Measurements from ENCODE around the gene ATF7. TPM values are rescaled to one million over a fixed set of nuclear protein-coding genes. Genes with fewer than 3 reads are reported as not detected.
A peak's percentile ranks its signal among the peaks of the same experiment; 100 is the strongest.

Gene ATF7
- total and polyA plus RNA-seq, 4 donors = 16.8 to 43.3 (median 31.7) TPM

DNA sequence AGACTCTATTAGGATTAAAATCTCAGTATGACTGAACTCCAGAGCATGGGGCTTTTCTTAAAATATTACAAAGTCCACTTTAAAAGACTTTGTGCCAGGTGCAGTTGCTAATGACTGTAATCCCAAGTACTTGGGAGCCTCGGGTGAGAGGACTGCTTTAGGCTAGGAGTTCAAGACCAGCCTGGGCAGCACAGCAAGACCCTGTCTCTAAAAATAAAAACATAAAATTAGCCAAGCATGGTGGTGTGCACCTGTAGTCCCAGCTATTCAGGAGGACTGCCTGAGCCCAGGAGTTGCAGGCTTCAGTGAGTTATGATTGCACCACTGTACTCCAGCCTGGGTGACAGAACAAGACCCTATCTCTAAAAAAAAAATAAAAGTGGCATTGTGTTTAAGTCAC lies 33.2 kb downstream of the ATF7 start:
- ATAC-seq (ENCODE audit: insufficient read depth, low FRiP score) (no peak), DNase-seq (no peak)
- WGBS, 2 donors = 87 to 96% methylated on average over 1 of the region's 1 CpG
- H3K27ac ChIP-seq (ENCODE audit: low read depth in 1 of 2, low read length in 1 of 2) = no peak overlapping the region
- TF ChIP-seq, protein P1, sequence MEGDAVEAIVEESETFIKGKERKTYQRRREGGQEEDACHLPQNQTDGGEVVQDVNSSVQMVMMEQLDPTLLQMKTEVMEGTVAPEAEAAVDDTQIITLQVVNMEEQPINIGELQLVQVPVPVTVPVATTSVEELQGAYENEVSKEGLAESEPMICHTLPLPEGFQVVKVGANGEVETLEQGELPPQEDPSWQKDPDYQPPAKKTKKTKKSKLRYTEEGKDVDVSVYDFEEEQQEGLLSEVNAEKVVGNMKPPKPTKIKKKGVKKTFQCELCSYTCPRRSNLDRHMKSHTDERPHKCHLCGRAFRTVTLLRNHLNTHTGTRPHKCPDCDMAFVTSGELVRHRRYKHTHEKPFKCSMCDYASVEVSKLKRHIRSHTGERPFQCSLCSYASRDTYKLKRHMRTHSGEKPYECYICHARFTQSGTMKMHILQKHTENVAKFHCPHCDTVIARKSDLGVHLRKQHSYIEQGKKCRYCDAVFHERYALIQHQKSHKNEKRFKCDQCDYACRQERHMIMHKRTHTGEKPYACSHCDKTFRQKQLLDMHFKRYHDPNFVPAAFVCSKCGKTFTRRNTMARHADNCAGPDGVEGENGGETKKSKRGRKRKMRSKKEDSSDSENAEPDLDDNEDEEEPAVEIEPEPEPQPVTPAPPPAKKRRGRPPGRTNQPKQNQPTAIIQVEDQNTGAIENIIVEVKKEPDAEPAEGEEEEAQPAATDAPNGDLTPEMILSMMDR (IDR thresholded peaks at IDR 0.05; ENCODE audit: control extremely low read depth, extremely low read depth) = no peak
- no peak overlapping the region for H3K9ac ChIP-seq (ENCODE audit: insufficient read depth in 1 of 2, low read length in 2 of 2)
- H3K9me3 ChIP-seq (ENCODE audit: control insufficient read depth in 4 of 4, insufficient read depth in 3 of 4, low read length in 3 of 4) = no peaks in the 10 kb centered on the region
- H3K27me3 ChIP-seq (ENCODE audit: control insufficient read depth in 3 of 3, insufficient read depth in 3 of 3, low read length in 2 of 3) = no peaks in the 10 kb centered on the region
- no peak overlapping the region for H3K4me3 ChIP-seq
- H3K4me1 ChIP-seq (ENCODE audit: control insufficient read depth in 5 of 5, insufficient read depth in 5 of 5, low read length in 5 of 5) = peaks cover 0 to 51% (median 9%) of the 10 kb centered on the region in 5 donors
- H3K36me3 ChIP-seq (ENCODE audit: control insufficient read depth in 4 of 4, insufficient read depth in 4 of 4, low read length in 4 of 4) = no peaks in the 10 kb centered on the region

DNA sequence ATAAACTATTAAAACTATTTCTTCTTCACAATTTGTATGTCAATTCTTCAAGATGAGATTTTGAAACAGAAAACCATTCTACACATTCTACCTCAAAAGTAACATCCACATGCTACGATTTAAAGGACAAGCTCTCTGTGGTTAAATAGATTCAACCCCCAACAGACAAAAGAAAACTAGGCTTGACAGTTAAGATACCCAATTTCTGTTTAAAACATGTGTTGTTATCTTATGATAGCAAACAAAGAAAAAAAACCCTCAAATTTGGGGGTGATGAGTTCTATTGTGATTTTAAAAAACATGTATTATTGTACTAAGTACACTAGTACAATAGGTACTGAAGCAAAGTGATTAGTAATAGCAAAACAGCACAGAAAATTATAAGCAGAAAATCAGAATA lies 33.8 kb downstream of the ATF7 start:
- WGBS, 2 donors = 89 to 93% methylated on average over 1 of the region's 1 CpG
- no peaks in the 10 kb centered on the region for H3K9me3 ChIP-seq (ENCODE audit: control insufficient read depth in 4 of 4, insufficient read depth in 3 of 4, low read length in 3 of 4)
- no peak overlapping the region for H3K9ac ChIP-seq (ENCODE audit: insufficient read depth in 1 of 2, low read length in 2 of 2)
- peaks cover 0 to 51% (median 9%) of the 10 kb centered on the region in 5 donors for H3K4me1 ChIP-seq (ENCODE audit: control insufficient read depth in 5 of 5, insufficient read depth in 5 of 5, low read length in 5 of 5)
- H3K27ac ChIP-seq (ENCODE audit: low read depth in 1 of 2, low read length in 1 of 2) = peak overlapping the region in 1 of 2 donors; percentile 21
- H3K27me3 ChIP-seq (ENCODE audit: control insufficient read depth in 3 of 3, insufficient read depth in 3 of 3, low read length in 2 of 3) = no peaks in the 10 kb centered on the region
- TF ChIP-seq, protein P1 (IDR thresholded peaks at IDR 0.05; ENCODE audit: control extremely low read depth, extremely low read depth) = no peak
- DNase-seq = no peak
- no peak overlapping the region for H3K4me3 ChIP-seq
- ATAC-seq (ENCODE audit: insufficient read depth, low FRiP score) = no peak
- H3K36me3 ChIP-seq (ENCODE audit: control insufficient read depth in 4 of 4, insufficient read depth in 4 of 4, low read length in 4 of 4) = no peaks in the 10 kb centered on the region

DNA sequence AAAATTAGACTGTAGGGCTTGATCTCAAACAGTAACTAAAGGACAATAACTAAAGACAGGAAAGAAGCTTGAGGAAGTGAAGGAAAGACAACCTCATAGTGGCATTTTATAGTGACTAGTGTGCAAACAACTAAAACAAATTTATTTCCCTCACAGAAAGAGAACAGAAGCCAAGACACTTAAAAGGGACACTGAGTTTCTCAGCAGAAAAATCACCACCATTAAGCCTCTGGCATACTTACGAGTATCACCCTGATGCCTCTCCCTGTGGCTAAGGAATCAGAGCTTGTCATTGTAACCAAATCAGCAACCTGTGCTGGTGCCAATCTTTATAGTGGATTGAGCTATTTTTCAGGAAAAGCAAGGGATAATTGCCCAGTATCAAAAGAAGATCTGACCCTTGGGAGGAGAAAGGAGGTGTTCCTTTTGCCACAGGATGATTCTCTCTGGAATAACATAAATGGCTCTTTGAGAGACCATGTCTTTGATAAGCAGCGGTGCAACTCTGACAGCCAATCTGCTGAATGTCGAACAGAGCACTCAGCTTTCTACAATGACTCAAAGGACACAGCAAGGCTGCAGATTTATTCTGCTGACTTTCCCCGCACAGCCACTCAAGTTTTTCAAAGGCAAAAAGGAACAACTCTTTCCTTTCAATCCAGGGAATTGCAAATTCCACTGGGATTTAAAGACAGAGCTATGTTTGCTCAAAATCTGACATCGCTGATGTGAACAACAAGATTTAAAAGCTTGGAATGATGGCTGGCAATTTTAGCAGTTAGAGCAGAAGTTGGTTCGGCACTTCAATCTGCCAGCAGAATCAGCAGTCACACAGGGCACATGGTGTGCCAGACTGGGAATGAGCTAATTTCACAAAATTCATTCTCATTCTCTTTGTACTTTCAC lies 34.6 kb downstream of the ATF7 start:
- Histone ChIP-seq H3K27me3 (ENCODE audit: control insufficient read depth in 3 of 3, insufficient read depth in 3 of 3, low read length in 2 of 3) (no peaks in the 10 kb centered on the region), H3K9ac (ENCODE audit: insufficient read depth in 1 of 2, low read length in 2 of 2) (no peak overlapping the region), H3K9me3 (ENCODE audit: control insufficient read depth in 4 of 4, insufficient read depth in 3 of 4, low read length in 3 of 4) (no peaks in the 10 kb centered on the region), H3K4me1 (ENCODE audit: control insufficient read depth in 5 of 5, insufficient read depth in 5 of 5, low read length in 5 of 5) (peaks cover 0 to 45% (median 4%) of the 10 kb centered on the region in 5 donors), H3K27ac (ENCODE audit: low read depth in 1 of 2, low read length in 1 of 2) (peak overlapping the region in 1 of 2 donors; percentile 73), H3K4me3 (no peak overlapping the region), H3K36me3 (ENCODE audit: control insufficient read depth in 4 of 4, insufficient read depth in 4 of 4, low read length in 4 of 4) (no peaks in the 10 kb centered on the region)
- no peak for ATAC-seq (ENCODE audit: insufficient read depth, low FRiP score)
- TF ChIP-seq, protein P1 (IDR thresholded peaks at IDR 0.05; ENCODE audit: control extremely low read depth, extremely low read depth) = no peak
- DNase-seq = no peak
- WGBS, 2 donors = 48 to 70% methylated on average over 6 of the region's 6 CpGs
